ENCODE data around the gene TMEM185A. TPM values are rescaled to one million over a fixed set of nuclear protein-coding genes. Genes with fewer than 3 reads are reported as not detected.

Gene TMEM185A
- total RNA-seq, 1 experiment from 2014 or later, result 23.6 TPM

- Mint-ChIP-seq H3K27ac (peak overlapping the region; percentile 39 to 87 (median 43); a peak in 2 of 7 replicates), H3K27me3 (ENCODE audit: low read depth) (peaks cover 4% of the 10 kb centered on the region; the same call in 1 of the 2 replicates), H3K9me3 (peaks cover 58 to 66% of the 10 kb centered on the region in 2 experiments), H3K36me3 (ENCODE audit: insufficient read depth in 1 of 3, low read depth in 3 of 3) (peaks cover 13 to 31% (median 27%) of the 10 kb centered on the region in 3 experiments; a peak in 6 of 7 replicates), H3K4me1 (0 out of 4 replicates have a peak, but pooled peaks cover 0 to 4% of the 10 kb centered on the region in 2 experiments), H3K4me3 (no peak overlapping the region)
- Histone ChIP-seq H3K4me2 (ENCODE audit: insufficient read depth, insufficient read length, low read length) (no peak overlapping the region), H3K4ac (ENCODE audit: low read depth, low read length) (no peak overlapping the region), H2BK5ac (ENCODE audit: insufficient read length, low read length) (no peak overlapping the region), H3T11ph (ENCODE audit: low read length) (no peak overlapping the region), H3K9ac (ENCODE audit: extremely low read depth, insufficient read length, low read length) (no peak overlapping the region), H3K9me3 (ENCODE audit: control insufficient read depth, low read depth, low read length) (peaks cover 39% of the 10 kb centered on the region), H2BK20ac (ENCODE audit: low read depth, low read length, poor library complexity, severe bottlenecking) (no peak overlapping the region), H4K91ac (ENCODE audit: insufficient read length, low read depth, low read length) (no peak overlapping the region), H2BK120ac (ENCODE audit: low read depth, low read length, poor library complexity, severe bottlenecking) (no peak overlapping the region), H4K5ac (ENCODE audit: insufficient read length, low read depth, low read length) (no peak overlapping the region), H2BK15ac (ENCODE audit: low read depth, low read length) (no peak overlapping the region), H3K56ac (ENCODE audit: insufficient read length, low read depth, low read length) (no peak overlapping the region), H3K23me2 (ENCODE audit: insufficient read length, low read depth, low read length, poor library complexity, severe bottlenecking) (no peaks in the 10 kb centered on the region), H3K27ac (ENCODE audit: insufficient read length, low read depth, low read length) (no peak overlapping the region), H2AFZ (ENCODE audit: low read length) (no peak overlapping the region), H2BK12ac (ENCODE audit: insufficient read length, low read depth, low read length) (no peak overlapping the region), H3K23ac (ENCODE audit: insufficient read length, low read depth, low read length) (no peak overlapping the region), H3K79me1 (ENCODE audit: insufficient read depth, low read depth, low read length, poor library complexity, severe bottlenecking) (no peaks in the 10 kb centered on the region), H4K8ac (replicated peaks; ENCODE audit: insufficient read length, low read depth, low read length) (no peak overlapping the region), H4K20me1 (ENCODE audit: control insufficient read depth, insufficient read depth, insufficient read length) (no peaks in the 10 kb centered on the region), H2AK5ac (ENCODE audit: insufficient read length, low read length) (no peak overlapping the region), H3K14ac (ENCODE audit: insufficient read depth, low read length) (no peak overlapping the region), H3K18ac (ENCODE audit: insufficient read length, low read depth, low read length) (no peak overlapping the region), H3K4me1 (ENCODE audit: insufficient read depth, low read length) (no peaks in the 10 kb centered on the region), H3K79me2 (ENCODE audit: insufficient read depth, low read length) (no peaks in the 10 kb centered on the region), H3K27me3 (ENCODE audit: insufficient read depth, low read length) (no peaks in the 10 kb centered on the region)
- whole genome bisulfite sequencing (ENCODE audit: extremely low coverage, insufficient read length, low lambda C conversion rate), result no CpG with 5 or more reads among the region's 5 CpGs
- DNase-seq, result no peak
- no peak for TF ChIP-seq CTCF (conservative IDR thresholded peaks at IDR 0.05)
Observed at GRCh38 chrX:149610511-149610910, 21.1 kb downstream of the TMEM185A start.
